GM12892 (cell line): ENCODE data around the gene ACADVL.

Source experiments
- POLR2AphosphoS5 ChIP-seq: IDR thresholded peaks from 2 replicates; pipeline ENCODE4 v1.6.1; 2011; ENCODE audit warnings: low read depth, low read length, control low read depth
- TAF1 ChIP-seq: IDR thresholded peaks from 2 replicates; pipeline ENCODE4 v1.6.1; 2011; ENCODE audit warnings: low read depth, mild to moderate bottlenecking, control low read depth, low read length, borderline replicate concordance

DNA sequence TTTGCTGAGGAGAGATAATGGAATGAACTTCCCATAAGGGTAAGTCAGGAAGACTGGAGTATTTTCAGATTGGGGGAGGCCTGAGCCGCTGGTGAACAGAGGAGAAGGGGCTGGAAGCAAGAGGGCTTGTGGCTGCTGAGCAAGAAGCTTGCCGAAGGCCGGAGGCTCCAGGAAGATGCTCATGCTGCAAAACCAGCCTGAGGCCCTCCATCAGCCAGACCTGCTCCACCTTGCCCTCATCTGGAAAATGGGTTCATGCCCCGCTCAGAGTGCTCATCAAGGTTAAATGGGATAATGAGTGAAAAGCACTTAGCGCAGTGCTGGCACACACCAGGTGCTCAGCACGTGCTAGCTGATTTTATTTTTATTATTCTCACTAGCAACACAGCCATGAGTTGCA lies 35.1 kb upstream of the ACADVL start:
- TF ChIP-seq TAF1 (no peak), POLR2AphosphoS5 (no peak)
